T-helper 2 cell treated with Interferon-gamma antibody and Interleukin-4, amounts not matched to agents 5 μg/mL and 100 μg/mL, for 36 hours (primary cell): ENCODE measurements around the gene MARCHF5.
"Not testable (repeated sequence)": the region's sequence is repeated elsewhere in the genome, so short reads cannot be mapped to it uniquely, and the experiment has no call there.

Experiments used
- DNase-seq: peaks from one replicate; pipeline ENCODE4 v3.0.0; 2021; ENCODE audit warnings: low spot score
- H3K27ac Mint-ChIP-seq: one replicate; pipeline ENCODE4 v1.8.0; 2021; ENCODE audit warnings: mild to moderate bottlenecking, mixed read lengths
- H3K27me3 Mint-ChIP-seq: one replicate; pipeline ENCODE4 v1.8.0; 2021; ENCODE audit warnings: low read depth, mixed read lengths
- H3K36me3 Mint-ChIP-seq: one replicate; pipeline ENCODE4 v1.8.0; 2021; ENCODE audit warnings: low read depth, mixed read lengths
- H3K4me1 Mint-ChIP-seq: one replicate; pipeline ENCODE4 v1.8.0; 2021; ENCODE audit warnings: low read depth, mixed read lengths
- H3K4me3 Mint-ChIP-seq: one replicate; pipeline ENCODE4 v1.8.0; 2022; ENCODE audit warnings: mild to moderate bottlenecking, moderate library complexity, mixed read lengths
- H3K9me3 Mint-ChIP-seq: one replicate; pipeline ENCODE4 v1.8.0; 2021; ENCODE audit warnings: mixed read lengths

Gene MARCHF5

GRCh38 chr10:92384741-92385140 lies 93.8 kb downstream of the MARCHF5 start:
- H3K27me3 Mint-ChIP-seq, result peaks cover 2% of the 10 kb centered on the region
- H3K36me3 Mint-ChIP-seq, result no peaks in the 10 kb centered on the region
- no peak for DNase-seq
- H3K4me3 Mint-ChIP-seq, result no peak overlapping the region
- no peak overlapping the region for H3K27ac Mint-ChIP-seq
- no peaks in the 10 kb centered on the region for H3K9me3 Mint-ChIP-seq
- H3K4me1 Mint-ChIP-seq, result no peaks in the 10 kb centered on the region

GRCh38 chr10:92385831-92386230 lies 94.9 kb downstream of the MARCHF5 start:
- no peaks in the 10 kb centered on the region for H3K9me3 Mint-ChIP-seq
- DNase-seq, result no peak
- no peaks in the 10 kb centered on the region for H3K27me3 Mint-ChIP-seq
- no peak overlapping the region for H3K4me3 Mint-ChIP-seq
- H3K36me3 Mint-ChIP-seq, result no peaks in the 10 kb centered on the region
- no peak overlapping the region for H3K27ac Mint-ChIP-seq
- no peaks in the 10 kb centered on the region for H3K4me1 Mint-ChIP-seq

- Mint-ChIP-seq H3K4me3 (no peak overlapping the region), H3K36me3 (no peaks in the 10 kb centered on the region), H3K4me1 (no peaks in the 10 kb centered on the region), H3K27ac (no peak overlapping the region), H3K9me3 (no peaks in the 10 kb centered on the region), H3K27me3 (no peaks in the 10 kb centered on the region)
- DNase-seq, result peak; percentile 5
Measured at GRCh38 chr10:92387289-92387940, 96.4 kb downstream of the MARCHF5 start.

- not testable (repeated sequence) for H3K27me3 Mint-ChIP-seq, H3K4me1 Mint-ChIP-seq, H3K36me3 Mint-ChIP-seq, DNase-seq, H3K27ac Mint-ChIP-seq, H3K4me3 Mint-ChIP-seq, H3K9me3 Mint-ChIP-seq
Measured at GRCh38 chr10:92393173-92393572, 102.2 kb downstream of the MARCHF5 start.

GRCh38 chr10:92395271-92395670 lies 104.3 kb downstream of the MARCHF5 start:
- Mint-ChIP-seq H3K4me1 (no peaks in the 10 kb centered on the region), H3K27me3 (no peaks in the 10 kb centered on the region), H3K9me3 (no peaks in the 10 kb centered on the region), H3K36me3 (no peaks in the 10 kb centered on the region), H3K4me3 (no peak overlapping the region), H3K27ac (no peak overlapping the region)
- DNase-seq, result no peak

GRCh38 chr10:92402234-92402633 lies 111.3 kb downstream of the MARCHF5 start:
- H3K27ac Mint-ChIP-seq, H3K27me3 Mint-ChIP-seq, H3K9me3 Mint-ChIP-seq, H3K36me3 Mint-ChIP-seq, DNase-seq, H3K4me1 Mint-ChIP-seq, H3K4me3 Mint-ChIP-seq: not testable (repeated sequence)
